DND-41 (cell line): ENCODE measurements around the gene SPPL2C.

Experiments used
- CTCF ChIP-seq: IDR thresholded peaks from 2 replicates; pipeline ENCODE4 v1.5.1; 2012; ENCODE audit warnings: borderline replicate concordance, low read length, moderate library complexity, mild to moderate bottlenecking; ENCODE audit not compliant: poor library complexity, severe bottlenecking; ENCODE audit errors: extremely low read depth
- EZH2 ChIP-seq: IDR thresholded peaks from 3 replicates; pipeline ENCODE4 v1.6.1; 2012; ENCODE audit warnings: borderline replicate concordance, low read depth, mild to moderate bottlenecking, moderate library complexity, low read length, inconsistent platforms; ENCODE audit not compliant: severe bottlenecking

- TF ChIP-seq CTCF (no peak), EZH2 (no peak)
Measured at GRCh38 chr17:45839442-45839841, 5.2 kb upstream of the SPPL2C start.
